ENCODE results near the gene MTG2. TPM values are rescaled to one million over a fixed set of nuclear protein-coding genes. Genes with fewer than 3 reads are reported as not detected.

The MTG2 gene
- total and polyA plus RNA-seq, 7 donors: 25.0 to 56.5 (median 40.4) TPM

DNA sequence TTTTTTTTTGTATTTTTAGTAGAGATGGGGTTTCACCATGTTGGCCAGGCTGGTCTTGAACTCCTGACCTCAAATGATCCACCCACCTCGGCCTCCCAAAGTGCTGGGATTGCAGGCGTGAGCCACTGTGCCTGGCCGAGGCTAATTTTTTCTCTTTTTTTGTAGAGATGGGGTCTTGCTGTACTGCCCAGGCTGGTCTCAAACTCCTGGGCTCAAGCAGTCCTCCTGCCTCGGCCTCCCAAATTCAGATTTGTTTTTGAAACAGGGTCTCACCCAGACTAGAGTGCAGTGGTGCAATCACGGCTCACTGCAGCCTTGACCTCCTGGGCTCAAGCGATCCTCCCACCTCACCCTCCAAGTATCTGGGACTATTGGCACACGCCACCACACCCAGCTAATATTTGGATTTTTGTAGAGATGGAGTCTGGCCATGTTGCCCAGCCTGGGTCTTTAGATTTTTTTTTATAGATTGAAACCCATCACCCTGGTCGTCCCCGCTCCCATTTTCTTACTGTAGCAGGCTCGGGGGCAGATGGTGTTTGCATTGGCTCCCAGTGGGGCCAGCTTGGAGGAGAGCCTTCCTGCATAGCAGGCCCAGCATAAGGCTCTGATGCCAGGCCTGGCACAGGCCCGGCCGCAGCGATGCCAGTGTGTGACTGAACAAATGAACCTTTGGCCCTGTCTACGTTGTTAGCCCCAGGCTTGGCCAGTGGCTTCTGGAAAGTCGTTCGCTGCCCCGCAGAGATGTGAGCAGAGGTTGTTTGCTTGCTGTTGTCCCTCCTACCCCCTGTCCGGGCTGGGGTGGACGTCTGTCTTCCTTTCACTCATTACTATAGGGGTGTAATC, 4.3 kb upstream of the MTG2 start:
- no peak overlapping the region for H3K4me3 ChIP-seq
- ATAC-seq: no peak
- intact Hi-C loops (cut with DNase I): no loop called here
- DNase-seq: peak in 1 of 2 donors; percentile 42
- peaks cover 0 to 69% of the 10 kb centered on the region in 2 donors for H3K36me3 ChIP-seq (ENCODE audit: insufficient read depth in 1 of 2, low read depth in 1 of 2)
- TF ChIP-seq, protein P1, sequence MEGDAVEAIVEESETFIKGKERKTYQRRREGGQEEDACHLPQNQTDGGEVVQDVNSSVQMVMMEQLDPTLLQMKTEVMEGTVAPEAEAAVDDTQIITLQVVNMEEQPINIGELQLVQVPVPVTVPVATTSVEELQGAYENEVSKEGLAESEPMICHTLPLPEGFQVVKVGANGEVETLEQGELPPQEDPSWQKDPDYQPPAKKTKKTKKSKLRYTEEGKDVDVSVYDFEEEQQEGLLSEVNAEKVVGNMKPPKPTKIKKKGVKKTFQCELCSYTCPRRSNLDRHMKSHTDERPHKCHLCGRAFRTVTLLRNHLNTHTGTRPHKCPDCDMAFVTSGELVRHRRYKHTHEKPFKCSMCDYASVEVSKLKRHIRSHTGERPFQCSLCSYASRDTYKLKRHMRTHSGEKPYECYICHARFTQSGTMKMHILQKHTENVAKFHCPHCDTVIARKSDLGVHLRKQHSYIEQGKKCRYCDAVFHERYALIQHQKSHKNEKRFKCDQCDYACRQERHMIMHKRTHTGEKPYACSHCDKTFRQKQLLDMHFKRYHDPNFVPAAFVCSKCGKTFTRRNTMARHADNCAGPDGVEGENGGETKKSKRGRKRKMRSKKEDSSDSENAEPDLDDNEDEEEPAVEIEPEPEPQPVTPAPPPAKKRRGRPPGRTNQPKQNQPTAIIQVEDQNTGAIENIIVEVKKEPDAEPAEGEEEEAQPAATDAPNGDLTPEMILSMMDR (IDR thresholded peaks at IDR 0.05): no peak
- H3K4me1 ChIP-seq: peaks cover 3% of the 10 kb centered on the region
- no peaks in the 10 kb centered on the region for H3K9me3 ChIP-seq
- no peak overlapping the region for H3K27ac ChIP-seq
- H3K27me3 ChIP-seq (ENCODE audit: insufficient read depth in 3 of 3, low read length in 2 of 3): no peaks in the 10 kb centered on the region
- WGBS, 3 donors: 69 to 81% (median 69%) methylated on average over 19 of the region's 19 CpGs

DNA sequence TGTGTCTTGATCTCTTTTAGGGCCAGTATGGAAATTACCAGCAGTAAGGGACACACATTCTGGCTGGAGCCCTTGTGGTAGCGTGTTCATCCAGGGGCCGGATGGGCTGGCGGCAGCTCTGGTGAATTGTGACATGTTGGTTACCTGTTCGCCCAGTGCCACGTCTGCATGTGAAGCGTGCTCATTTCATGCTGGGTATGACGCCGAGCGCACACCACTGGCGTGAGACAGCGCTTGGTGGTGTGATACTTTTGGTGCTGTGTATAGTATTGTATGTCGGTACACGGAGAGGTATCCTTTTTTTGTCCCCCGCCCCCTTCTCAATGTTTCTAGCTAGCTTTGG, 3.7 kb upstream of the MTG2 start:
- no peak overlapping the region for H3K4me3 ChIP-seq
- no peak overlapping the region for H3K27ac ChIP-seq
- intact Hi-C loops (cut with DNase I): no loop called here
- H3K36me3 ChIP-seq (ENCODE audit: insufficient read depth in 1 of 2, low read depth in 1 of 2): peaks cover 0 to 63% of the 10 kb centered on the region in 2 donors
- no peaks in the 10 kb centered on the region for H3K9me3 ChIP-seq
- WGBS, 3 donors: 91 to 96% (median 93%) methylated on average over 14 of the region's 14 CpGs
- ATAC-seq: no peak
- TF ChIP-seq, protein P1 (IDR thresholded peaks at IDR 0.05): no peak
- H3K4me1 ChIP-seq: peaks cover 8% of the 10 kb centered on the region
- peak in 1 of 2 donors; percentile 39 for DNase-seq
- H3K27me3 ChIP-seq (ENCODE audit: insufficient read depth in 3 of 3, low read length in 2 of 3): no peaks in the 10 kb centered on the region

DNA sequence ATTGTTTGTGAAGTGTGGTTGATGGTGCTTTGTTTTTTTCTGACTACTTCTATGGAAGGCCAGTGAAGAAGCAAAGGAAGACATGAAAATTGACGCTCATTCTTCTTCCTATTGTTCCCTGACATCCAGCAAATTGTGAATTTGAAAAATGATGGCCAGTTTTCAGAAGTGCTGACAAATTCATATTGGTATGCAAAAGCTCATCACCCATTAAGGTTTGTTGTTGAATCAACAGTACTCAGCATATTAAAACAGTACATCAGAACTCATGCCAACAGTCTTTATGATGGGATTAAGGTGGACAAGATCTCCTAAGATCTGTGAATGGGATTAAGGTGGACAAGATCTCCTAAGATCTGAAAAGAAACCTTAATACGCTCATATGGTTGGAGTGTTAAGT, 1.0 kb upstream of the MTG2 start:
- WGBS, 3 donors: 88 to 93% (median 92%) methylated on average over 2 of the region's 2 CpGs
- Histone ChIP-seq H3K4me1 (peaks cover 13% of the 10 kb centered on the region), H3K27ac (peak overlapping the region; percentile 96), H3K4me3 (peak overlapping the region; percentile 95), H3K27me3 (ENCODE audit: insufficient read depth in 3 of 3, low read length in 2 of 3) (no peaks in the 10 kb centered on the region), H3K9me3 (no peaks in the 10 kb centered on the region), H3K36me3 (ENCODE audit: insufficient read depth in 1 of 2, low read depth in 1 of 2) (peaks cover 0 to 39% of the 10 kb centered on the region in 2 donors)
- DNase-seq: no peak
- intact Hi-C loops (cut with DNase I): loop anchor here (2.0 to 10.0 kb wide), 2 partner anchors 39 to 203 kb away; partner anchors contain the start of genes RPS21 (in 2 of the 2), PSMA7 (in 1 of the 2) and SS18L1 (in 1 of the 2)
- TF ChIP-seq, protein P1 (IDR thresholded peaks at IDR 0.05): no peak
- no peak for ATAC-seq

DNA sequence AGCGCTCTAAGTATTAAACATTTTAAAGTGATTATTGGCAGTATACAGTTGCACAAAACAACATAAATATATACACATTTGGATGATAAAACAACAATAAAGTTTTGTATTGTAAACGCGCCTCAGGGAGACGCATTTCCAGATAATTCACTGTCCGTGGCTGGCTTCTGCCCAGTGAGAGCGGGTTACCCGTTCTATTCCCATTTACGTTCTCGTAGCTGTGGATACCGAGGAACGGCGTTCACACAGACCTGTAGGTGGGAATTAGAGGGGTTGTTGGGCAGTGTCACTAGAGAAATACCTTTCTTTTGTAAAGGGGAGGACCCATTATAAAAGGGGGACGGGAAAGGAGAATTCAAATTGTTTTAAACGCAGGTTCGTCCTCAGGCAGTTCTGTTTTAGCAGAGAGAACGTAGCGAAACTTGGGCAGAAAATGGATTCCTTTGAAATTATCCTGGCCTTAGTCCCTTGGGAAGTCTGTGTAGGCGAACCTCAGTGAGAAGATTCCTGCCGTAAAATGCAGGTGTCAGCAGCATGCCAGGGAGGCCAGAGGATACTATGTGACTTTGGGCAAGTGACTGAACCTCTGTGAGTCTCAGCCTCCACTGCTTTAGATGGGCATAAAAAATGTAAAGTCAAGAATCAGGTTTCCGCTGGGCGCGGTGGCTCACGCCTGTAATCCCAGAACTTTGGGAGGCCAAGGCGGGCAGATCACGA, 756 bp downstream of the MTG2 start:
- intact Hi-C loops (cut with DNase I): loop anchor here (2.0 to 10.0 kb wide), 2 partner anchors 41 to 201 kb away; partner anchors contain the start of genes RPS21 (in 2 of the 2), PSMA7 (in 1 of the 2) and SS18L1 (in 1 of the 2)
- peak in 1 of 2 donors; percentile 40 for DNase-seq
- peaks cover 13% of the 10 kb centered on the region for H3K4me1 ChIP-seq
- TF ChIP-seq, protein P1 (IDR thresholded peaks at IDR 0.05): no peak
- no peaks in the 10 kb centered on the region for H3K27me3 ChIP-seq (ENCODE audit: insufficient read depth in 3 of 3, low read length in 2 of 3)
- H3K27ac ChIP-seq: peak overlapping the region; percentile 96
- no peaks in the 10 kb centered on the region for H3K9me3 ChIP-seq
- peak overlapping the region; percentile 95 for H3K4me3 ChIP-seq
- H3K36me3 ChIP-seq (ENCODE audit: insufficient read depth in 1 of 2, low read depth in 1 of 2): peaks cover 0 to 25% of the 10 kb centered on the region in 2 donors
- 17 to 23% (median 21%) methylated on average over 25 of the region's 25 CpGs for WGBS, 3 donors
- no peak for ATAC-seq

Measured in psoas muscle (tissue), 8 donors.